Psoas muscle (tissue), 8 donors: ENCODE results near the gene DNAJC5G. TPM values are rescaled to one million over a fixed set of nuclear protein-coding genes. Genes with fewer than 3 reads are reported as not detected.

Experiments
- ATAC-seq, 4 donors: fragments of 200-7000 bp; cut with Tn5 transposase; one replicate each; pipeline ENCODE4 v1.9.1; 2020; ENCODE audit warnings: moderate library complexity in 3 of 4, mild to moderate bottlenecking in 2 of 4
- DNase-seq, 2 donors: peaks; one replicate each; pipeline ENCODE4 v3.0.0-alpha.2; 2020
- H3K27ac ChIP-seq: fragments of 200-600 bp; one replicate; pipeline ENCODE4 v1.8.0; 2022
- H3K27me3 ChIP-seq, 3 donors: fragments of 200-600 bp in 1 of 3; one replicate each; pipeline versions ENCODE4 v1.6.1 to v1.8.0; 2013 to 2022; ENCODE audit warnings: low read length in 2 of 3, mild to moderate bottlenecking in 2 of 3, moderate library complexity in 1 of 3; ENCODE audit not compliant: insufficient read depth in 3 of 3
- H3K36me3 ChIP-seq, 2 donors: fragments of 200-600 bp in 1 of 2; one replicate each; pipeline versions ENCODE4 v1.6.1 to v1.8.0; 2013 to 2022; ENCODE audit warnings: low read depth in 1 of 2, mild to moderate bottlenecking in 1 of 2, moderate library complexity in 1 of 2; ENCODE audit not compliant: insufficient read depth in 1 of 2
- H3K4me1 ChIP-seq: fragments of 200-600 bp; one replicate; pipeline ENCODE4 v1.8.0; 2022
- H3K4me3 ChIP-seq: fragments of 200-600 bp; one replicate; pipeline ENCODE4 v1.8.0; 2022; ENCODE audit warnings: mild to moderate bottlenecking
- H3K9me3 ChIP-seq: fragments of 200-600 bp; one replicate; pipeline ENCODE4 v1.8.0; 2022
- WGBS, 3 donors: extraction: QIAGEN DNeasy Blood & Tissue Kit; methylation state at CpG; one replicate each; pipeline versions ENCODE4 v1.1.6 to v1.1.7; 2013; 5-methylcytosine and 5-hydroxymethylcytosine counted together
- intact Hi-C, 2 donors: fragments of 100-400 bp; cut with DNase I; formaldehyde crosslinking; loops; one replicate each; pipeline versions ENCODE4 v1.11.0 to v1.14.2; 2022
- long read RNA-seq, 2 donors: library from polyadenylated mRNA; unstranded; transcript quantifications; one replicate each; pipeline ENCODE4 v2.0.0, GENCODE V29; 2021
- polyA plus RNA-seq, 3 donors: library from polyadenylated mRNA; stranded (reverse); fragments of 200-250 nt; gene quantifications; one replicate each; pipeline ENCODE4 v1.2.3, GENCODE V29; 2013
- total RNA-seq, 4 donors: library from RNA; stranded (reverse); fragmentation: NEBNext Ultra II Directional in 2 of 4; extraction: Animal tissue kit (Norgen Biotek cat#: 25700) in 2 of 4; gene quantifications; one replicate each; pipeline versions ENCODE4 v1.2.1 to v1.2.4, GENCODE V29; 2021 to 2023
- TF ChIP-seq, protein P1 (sequence below): fragments of 200-600 bp; IDR thresholded peaks from one replicate; pipeline ENCODE4 v1.8.0; 2022; ENCODE audit warnings: antibody characterized with exemption
- donor health status: healthy with polysubstance abuse.
- donor health status: DM: no; HTN: no; CAD: no; lungs with moderate emphysema.
- donor health status: Bipolar disorder and iron deficiency.
- donor health status: healthy.
- donor health status: DM: yes; HTN: yes; CAD: no.
- donor health status: DM: no; HTN: no; CAD: no.
- donor health status: DM: no; HTN: no; CAD: no.
- donor health status: DM: yes; HTN: yes; CAD: no.

DNAJC5G gene, protein sequence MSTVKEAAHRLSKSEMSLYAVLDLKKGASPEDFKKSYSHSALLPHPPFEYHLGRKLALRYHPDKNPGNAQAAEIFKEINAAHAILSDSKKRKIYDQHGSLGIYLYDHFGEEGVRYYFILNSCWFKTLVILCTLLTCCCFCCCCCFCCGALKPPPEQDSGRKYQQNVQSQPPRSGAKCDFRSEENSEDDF
- not detected for total RNA-seq
- polyA plus RNA-seq = not detected
- long read RNA-seq, donor 1 = 0 reads
- long read RNA-seq, donor 2 = 0 reads

DNA sequence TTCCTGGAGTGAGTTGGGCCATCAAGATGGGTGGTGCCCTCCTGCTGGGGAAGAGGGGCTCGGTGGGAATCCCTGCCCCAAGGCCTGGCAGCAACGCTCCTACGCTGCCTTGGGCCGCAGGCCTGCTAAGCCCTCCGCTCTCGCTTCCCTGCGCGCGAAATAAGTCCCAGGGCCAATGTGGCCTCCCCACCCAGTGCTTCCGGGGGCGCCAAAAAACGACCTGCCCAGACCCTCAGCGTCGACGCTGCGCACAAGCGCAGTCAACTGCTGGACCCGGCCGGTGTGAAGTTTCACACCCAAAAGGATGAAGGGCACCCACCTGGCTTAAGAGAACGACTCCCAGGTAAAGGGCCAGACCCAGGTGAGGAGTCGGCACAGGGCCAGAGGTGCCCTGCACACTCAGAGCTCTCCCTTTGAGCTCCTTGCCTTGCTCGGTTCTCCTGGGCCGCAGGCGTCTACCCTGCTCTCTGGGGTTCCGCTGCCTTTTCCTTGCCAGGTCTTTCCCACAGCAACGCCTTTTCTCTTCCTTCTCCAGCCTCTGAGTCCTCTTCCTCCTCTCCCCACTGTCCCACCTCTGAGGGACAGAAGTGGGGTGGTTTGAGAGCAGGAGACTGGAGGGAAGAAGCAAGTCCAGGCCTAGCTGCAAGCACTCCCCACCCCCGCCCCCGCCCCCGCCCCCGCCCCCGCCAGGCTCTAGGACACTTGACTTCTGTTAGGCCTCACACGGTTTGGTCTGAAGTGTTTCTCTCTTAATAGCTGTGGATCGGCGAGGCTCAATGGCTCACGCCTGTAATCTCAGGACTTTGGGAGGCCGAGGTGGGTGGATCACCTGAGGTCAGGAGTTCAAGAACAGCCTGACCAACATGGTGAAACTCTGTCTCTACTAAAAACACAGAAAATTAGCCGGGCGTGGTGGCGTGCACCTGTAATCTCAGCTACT lies at the start of gene DNAJC5G:
TSS of gene DNAJC5G (plus strand) at position 223 of the 940 bp plus-strand sequence. CDS start 1,296 bp downstream, outside the sequence.
- intact Hi-C loops = loop anchor here in 1 of 2 donors (5.0 kb wide), 2 partner anchors 58 to 178 kb away; partner anchors contain the start of gene CAD
- 83 to 85% (median 84%) methylated on average over 38 to 39 of the region's 39 CpGs for WGBS, 3 donors
- ATAC-seq (no peak), DNase-seq (no peak)
- Histone ChIP-seq H3K4me1 (peaks cover 5% of the 10 kb centered on the region), H3K9me3 (no peaks in the 10 kb centered on the region), H3K27ac (no peak within 1 kb of the TSS), H3K4me3 (no peak within 1 kb of the TSS), H3K27me3 (peaks cover 0 to 2% (median 0%) of the 10 kb centered on the region in 3 donors), H3K36me3 (no peaks in the 10 kb centered on the region)
- TF ChIP-seq, protein P1, sequence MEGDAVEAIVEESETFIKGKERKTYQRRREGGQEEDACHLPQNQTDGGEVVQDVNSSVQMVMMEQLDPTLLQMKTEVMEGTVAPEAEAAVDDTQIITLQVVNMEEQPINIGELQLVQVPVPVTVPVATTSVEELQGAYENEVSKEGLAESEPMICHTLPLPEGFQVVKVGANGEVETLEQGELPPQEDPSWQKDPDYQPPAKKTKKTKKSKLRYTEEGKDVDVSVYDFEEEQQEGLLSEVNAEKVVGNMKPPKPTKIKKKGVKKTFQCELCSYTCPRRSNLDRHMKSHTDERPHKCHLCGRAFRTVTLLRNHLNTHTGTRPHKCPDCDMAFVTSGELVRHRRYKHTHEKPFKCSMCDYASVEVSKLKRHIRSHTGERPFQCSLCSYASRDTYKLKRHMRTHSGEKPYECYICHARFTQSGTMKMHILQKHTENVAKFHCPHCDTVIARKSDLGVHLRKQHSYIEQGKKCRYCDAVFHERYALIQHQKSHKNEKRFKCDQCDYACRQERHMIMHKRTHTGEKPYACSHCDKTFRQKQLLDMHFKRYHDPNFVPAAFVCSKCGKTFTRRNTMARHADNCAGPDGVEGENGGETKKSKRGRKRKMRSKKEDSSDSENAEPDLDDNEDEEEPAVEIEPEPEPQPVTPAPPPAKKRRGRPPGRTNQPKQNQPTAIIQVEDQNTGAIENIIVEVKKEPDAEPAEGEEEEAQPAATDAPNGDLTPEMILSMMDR = no peak

DNA sequence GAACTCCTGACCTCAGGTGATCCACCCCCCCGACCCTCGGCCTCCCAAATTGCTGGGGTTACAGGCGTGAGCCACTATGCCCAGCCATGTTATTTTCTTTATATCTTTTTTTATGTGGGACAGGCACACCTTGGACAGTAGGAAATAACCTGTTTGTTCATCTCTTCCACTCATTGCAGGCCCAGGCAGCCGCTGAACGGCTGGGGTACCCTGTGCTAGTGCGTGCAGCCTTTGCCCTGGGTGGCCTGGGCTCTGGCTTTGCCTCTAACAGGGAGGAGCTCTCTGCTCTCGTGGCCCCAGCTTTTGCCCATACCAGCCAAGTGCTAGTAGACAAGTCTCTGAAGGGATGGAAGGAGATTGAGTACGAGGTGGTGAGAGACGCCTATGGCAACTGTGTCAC lies 49.7 kb upstream of the DNAJC5G start:
- H3K4me1 ChIP-seq = no peaks in the 10 kb centered on the region
- no peak overlapping the region for H3K27ac ChIP-seq
- DNase-seq (no peak), ATAC-seq (no peak)
- H3K36me3 ChIP-seq = peaks cover 23 to 99% of the 10 kb centered on the region in 2 donors
- intact Hi-C loops = no loop called here
- WGBS, 3 donors = 87 to 96% (median 89%) methylated on average over 9 of the region's 9 CpGs
- H3K9me3 ChIP-seq = no peaks in the 10 kb centered on the region
- TF ChIP-seq, protein P1 = no peak
- no peaks in the 10 kb centered on the region for H3K27me3 ChIP-seq
- H3K4me3 ChIP-seq = no peak overlapping the region

DNA sequence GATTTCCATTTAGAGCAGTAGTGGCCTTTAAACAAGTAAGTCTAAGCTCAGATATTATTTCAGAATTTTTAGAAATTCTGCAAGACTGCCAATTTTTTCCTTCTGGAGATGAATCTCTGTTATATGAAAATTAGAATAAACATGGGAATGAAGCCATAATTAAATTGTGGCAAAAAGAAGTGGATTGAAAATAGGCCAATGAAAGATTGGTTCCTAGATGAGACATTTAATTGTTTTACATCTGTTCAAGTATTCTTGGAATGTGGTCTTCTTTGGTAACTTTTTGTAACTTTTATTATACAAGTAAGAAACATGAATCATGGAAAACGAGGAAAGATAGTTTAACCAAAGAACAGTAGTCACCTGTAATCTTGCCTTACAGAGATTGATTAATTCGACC lies 47.7 kb upstream of the DNAJC5G start:
- no peak overlapping the region for H3K27ac ChIP-seq
- no peaks in the 10 kb centered on the region for H3K9me3 ChIP-seq
- no peak overlapping the region for H3K4me3 ChIP-seq
- H3K36me3 ChIP-seq = peaks cover 18 to 98% of the 10 kb centered on the region in 2 donors
- no peaks in the 10 kb centered on the region for H3K27me3 ChIP-seq
- TF ChIP-seq, protein P1 = no peak
- 84 to 96% (median 94%) methylated on average over 2 of the region's 2 CpGs for WGBS, 3 donors
- ATAC-seq (no peak), DNase-seq (no peak)
- H3K4me1 ChIP-seq = no peaks in the 10 kb centered on the region
- intact Hi-C loops = no loop called here

DNA sequence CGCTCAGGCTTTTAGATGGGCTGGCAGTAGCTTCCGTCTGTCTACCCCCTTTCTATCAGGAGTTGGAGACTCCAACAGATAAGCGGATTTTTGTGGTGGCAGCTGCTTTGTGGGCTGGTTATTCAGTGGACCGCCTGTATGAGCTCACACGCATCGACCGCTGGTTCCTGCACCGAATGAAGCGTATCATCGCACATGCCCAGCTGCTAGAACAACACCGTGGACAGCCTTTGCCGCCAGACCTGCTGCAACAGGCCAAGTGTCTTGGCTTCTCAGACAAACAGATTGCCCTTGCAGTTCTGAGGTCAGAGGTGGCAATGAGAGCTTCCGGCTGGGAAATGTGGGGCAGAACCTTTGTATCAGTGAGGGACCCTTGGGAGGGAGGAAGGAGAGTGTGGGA lies 43.3 kb upstream of the DNAJC5G start:
- no peaks in the 10 kb centered on the region for H3K4me1 ChIP-seq
- H3K27ac ChIP-seq = no peak overlapping the region
- TF ChIP-seq, protein P1 = no peak
- DNase-seq (no peak), ATAC-seq (no peak)
- H3K9me3 ChIP-seq = no peaks in the 10 kb centered on the region
- intact Hi-C loops = no loop called here
- 89 to 95% (median 90%) methylated on average over 13 of the region's 13 CpGs for WGBS, 3 donors
- H3K4me3 ChIP-seq = no peak overlapping the region
- H3K27me3 ChIP-seq = no peaks in the 10 kb centered on the region
- H3K36me3 ChIP-seq = peaks cover 7 to 99% of the 10 kb centered on the region in 2 donors
